Kidney (tissue), 14 donors: ENCODE data around the gene GFER. TPM values are rescaled to one million over a fixed set of nuclear protein-coding genes. Genes with fewer than 3 reads are reported as not detected.

Source experiments
- DNase-seq, 5 donors: peaks; one replicate each; pipeline ENCODE4 v3.0.0-alpha.2; 2013 to 2020
- FAIRE-seq: peaks from 2 replicates; lab custom pipeline; 2012; peaks lifted over from hg19 to GRCh38; lab: Jason Lieb, UNC
- H3K27ac ChIP-seq, 2 donors: one replicate each; pipeline ENCODE4 v1.7.0; 2013; ENCODE audit warnings: low read depth in 2 of 2, low read length in 2 of 2, inconsistent platforms in 1 of 2
- H3K27me3 ChIP-seq: one replicate; pipeline ENCODE4 v1.7.1; 2013; ENCODE audit warnings: low read length, inconsistent platforms; ENCODE audit not compliant: control insufficient read depth, insufficient read depth
- H3K36me3 ChIP-seq, 3 donors: one replicate each; pipeline versions ENCODE4 v1.7.0 to v1.7.1; 2013; ENCODE audit warnings: low read length in 3 of 3, control low read depth in 1 of 3, inconsistent platforms in 1 of 3; ENCODE audit not compliant: insufficient read depth in 3 of 3, control insufficient read depth in 2 of 3
- H3K4me1 ChIP-seq, 3 donors: one replicate each; pipeline versions ENCODE4 v1.7.0 to v1.7.1; 2013; ENCODE audit warnings: low read length in 3 of 3, inconsistent platforms in 1 of 3, low read depth in 1 of 3; ENCODE audit not compliant: control insufficient read depth in 2 of 3, insufficient read depth in 2 of 3
- H3K4me3 ChIP-seq, 3 donors: one replicate each; pipeline versions ENCODE4 v1.7.0 to v1.8.1; 2013; ENCODE audit warnings: low read length in 3 of 3, control low read depth in 1 of 3, inconsistent platforms in 1 of 3
- H3K9ac ChIP-seq, 3 donors: one replicate each; pipeline versions ENCODE4 v1.7.0 to v1.7.1; 2013; ENCODE audit warnings: low read length in 3 of 3, control low read depth in 1 of 3, inconsistent platforms in 1 of 3
- H3K9me3 ChIP-seq, 3 donors: one replicate each; pipeline versions ENCODE4 v1.7.0 to v1.7.1; 2013; ENCODE audit warnings: low read length in 3 of 3, control low read depth in 1 of 3, inconsistent platforms in 1 of 3; ENCODE audit not compliant: control insufficient read depth in 2 of 3, insufficient read depth in 1 of 3
- intact Hi-C: fragments of 100-400 bp; cut with DNase I; formaldehyde crosslinking; loops from one replicate; pipeline ENCODE4 v1.11.1; 2022
- polyA plus RNA-seq: library from polyadenylated mRNA; stranded (reverse); fragments of 350-450 nt; fragmentation: Illumina TruSeq; extraction: RNeasy Lipid Tissue Mini Kit (QIAGEN cat#74804); gene quantifications from one replicate; pipeline ENCODE4 v1.2.3, GENCODE V29; 2014; ENCODE audit warnings: low read depth, low replicate concordance; ENCODE audit not compliant: insufficient read depth
- total RNA-seq: library from RNA; stranded (reverse); fragmentation: NEBNext Ultra II Directional; extraction: Animal tissue kit (Norgen Biotek cat#: 25700); gene quantifications from one replicate; pipeline ENCODE4 v1.2.1, GENCODE V29; 2021
- TF ChIP-seq, protein P1 (sequence below): IDR thresholded peaks from 3 replicates; pipeline ENCODE4 v1.5.1; 2012; ENCODE audit warnings: mild to moderate bottlenecking, moderate library complexity, borderline replicate concordance; ENCODE audit not compliant: insufficient read depth; ENCODE audit errors: extremely low read depth
- donor health status: control.
- donor health status: control.
- donor health status: control.
- donor health status: control.
- donor health status: control.
- donor health status: DM: yes; HTN: yes; CAD: no.
- donor health status: Normal renal cell carcinoma (clear cell type).

Gene GFER
- total and polyA plus RNA-seq, 2 donors from 2014 or later, result 25.0 to 45.6 TPM

- H3K27ac ChIP-seq, result peak overlapping the region; percentile 93 to 95
- H3K9me3 ChIP-seq, result no peaks in the 10 kb centered on the region
- DNase-seq (peak; percentile 54 to 85 (median 61)), FAIRE-seq (no peak)
- H3K27me3 ChIP-seq, result no peaks in the 10 kb centered on the region
- H3K4me1 ChIP-seq, result peaks cover 0 to 20% (median 18%) of the 10 kb centered on the region in 3 donors
- TF ChIP-seq, protein P1, sequence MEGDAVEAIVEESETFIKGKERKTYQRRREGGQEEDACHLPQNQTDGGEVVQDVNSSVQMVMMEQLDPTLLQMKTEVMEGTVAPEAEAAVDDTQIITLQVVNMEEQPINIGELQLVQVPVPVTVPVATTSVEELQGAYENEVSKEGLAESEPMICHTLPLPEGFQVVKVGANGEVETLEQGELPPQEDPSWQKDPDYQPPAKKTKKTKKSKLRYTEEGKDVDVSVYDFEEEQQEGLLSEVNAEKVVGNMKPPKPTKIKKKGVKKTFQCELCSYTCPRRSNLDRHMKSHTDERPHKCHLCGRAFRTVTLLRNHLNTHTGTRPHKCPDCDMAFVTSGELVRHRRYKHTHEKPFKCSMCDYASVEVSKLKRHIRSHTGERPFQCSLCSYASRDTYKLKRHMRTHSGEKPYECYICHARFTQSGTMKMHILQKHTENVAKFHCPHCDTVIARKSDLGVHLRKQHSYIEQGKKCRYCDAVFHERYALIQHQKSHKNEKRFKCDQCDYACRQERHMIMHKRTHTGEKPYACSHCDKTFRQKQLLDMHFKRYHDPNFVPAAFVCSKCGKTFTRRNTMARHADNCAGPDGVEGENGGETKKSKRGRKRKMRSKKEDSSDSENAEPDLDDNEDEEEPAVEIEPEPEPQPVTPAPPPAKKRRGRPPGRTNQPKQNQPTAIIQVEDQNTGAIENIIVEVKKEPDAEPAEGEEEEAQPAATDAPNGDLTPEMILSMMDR, result no peak
- H3K9ac ChIP-seq, result peak overlapping the region; percentile 45 to 93 (median 71)
- intact Hi-C loops, result no loop called here
- peak overlapping the region; percentile 61 to 80 (median 76) for H3K4me3 ChIP-seq
- peaks cover 0 to 6% (median 6%) of the 10 kb centered on the region in 3 donors for H3K36me3 ChIP-seq
These were observed 20.0 kb upstream of the GFER start for GRCh38 chr16:1963806-1964505.

GRCh38 chr16:1964506-1965395 is 19.2 kb upstream of the GFER start, which contains the start of gene RPS2:
TSS of gene RPS2 (minus strand) at chr16:1964826. CDS start at chr16:1964625, 201 bp downstream.
- Histone ChIP-seq H3K27me3 (no peaks in the 10 kb centered on the region), H3K27ac (peak within 1 kb of the TSS; percentile 93 to 95), H3K36me3 (peaks cover 0 to 6% (median 6%) of the 10 kb centered on the region in 3 donors), H3K9ac (peak within 1 kb of the TSS; percentile 55 to 96 (median 93)), H3K4me3 (peak within 1 kb of the TSS; percentile 73 to 86 (median 76)), H3K9me3 (no peaks in the 10 kb centered on the region), H3K4me1 (peaks cover 0 to 20% (median 17%) of the 10 kb centered on the region in 3 donors)
- intact Hi-C loops, result no loop called here
- TF ChIP-seq, protein P1, result no peak
- peak; percentile 99 to 100 (median 99) for DNase-seq
- FAIRE-seq, result peak; percentile 95

DNA sequence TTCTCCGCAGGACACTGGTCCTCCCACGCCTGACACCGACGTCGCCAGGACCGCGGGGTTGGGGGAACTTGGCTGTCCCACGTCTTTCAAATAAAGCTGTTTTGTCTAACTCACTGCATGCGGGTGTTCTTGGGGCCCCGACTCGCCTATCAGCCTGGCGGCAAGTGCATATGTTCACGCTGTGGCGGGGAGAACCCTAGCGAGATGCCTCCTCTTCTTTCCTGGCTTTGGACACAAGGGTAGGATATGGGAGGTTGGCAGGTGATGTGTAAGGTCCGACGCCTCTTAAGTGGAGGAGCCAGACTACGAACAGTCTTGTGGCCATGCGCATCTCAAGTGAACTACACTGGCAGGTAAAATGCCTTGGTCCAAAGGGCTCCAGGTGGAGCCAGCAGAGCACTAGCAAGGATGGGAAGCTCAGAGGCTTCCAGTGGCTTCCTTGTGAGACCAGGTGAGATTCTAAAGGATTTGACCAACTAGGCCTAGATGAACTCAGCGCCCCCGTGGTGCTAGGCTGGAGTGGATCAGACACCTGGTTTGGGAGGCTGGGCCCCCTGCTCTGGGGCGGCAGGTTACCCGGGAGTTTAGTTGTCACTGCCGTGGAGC is 18.5 kb upstream of the GFER start:
- TF ChIP-seq, protein P1, result no peak
- Histone ChIP-seq H3K27me3 (no peaks in the 10 kb centered on the region), H3K36me3 (peaks cover 0 to 6% (median 6%) of the 10 kb centered on the region in 3 donors), H3K4me3 (peak overlapping the region; percentile 71 to 86 (median 76)), H3K9me3 (no peaks in the 10 kb centered on the region), H3K9ac (peak overlapping the region; percentile 48 to 96 (median 93)), H3K4me1 (peaks cover 0 to 16% (median 13%) of the 10 kb centered on the region in 3 donors), H3K27ac (peak overlapping the region; percentile 92 to 95)
- no peak for DNase-seq
- FAIRE-seq, result no peak
- intact Hi-C loops, result no loop called here
